K562 (cell line): ENCODE results near the gene LHX5.

Experiments
- CTCF ChIP-seq, 3 experiments: IDR thresholded peaks in 2 of 3; conservative IDR thresholded peaks in 1 of 3; 2 replicates each; pipeline ENCODE4 v1.5.1; 2011 to 2012; ENCODE audit warnings: low read length in 3 of 3, mild to moderate bottlenecking in 3 of 3, control low read depth in 2 of 3, improper control_type of control experiment in 1 of 3, inconsistent platforms in 1 of 3, low read depth in 1 of 3, mixed read lengths in 1 of 3, moderate library complexity in 1 of 3; ENCODE audit not compliant: insufficient read depth in 2 of 3
- EP300 ChIP-seq: IDR thresholded peaks from 2 replicates; pipeline ENCODE4 v1.6.1; 2012; ENCODE audit warnings: low read length, improper control_type of control experiment
- POLR3G ChIP-seq: IDR thresholded peaks from 2 replicates; pipeline ENCODE4 v1.6.1; 2011; ENCODE audit not compliant: insufficient read length, insufficient replicate concordance; ENCODE audit errors: extremely low read depth

GRCh38 chr12:113448873-113449272 is 22.8 kb downstream of the LHX5 start:
- TF ChIP-seq EP300: no peak
- TF ChIP-seq POLR3G: no peak
- TF ChIP-seq CTCF (IDR thresholded peaks at IDR 0.05 in 2 of 3, conservative IDR thresholded peaks at IDR 0.05 in 1 of 3; ENCODE audit: insufficient read depth in 2 of 3, low read depth in 1 of 3, low read length in 3 of 3): no peak
